Activated naive CD8-positive, alpha-beta T cell (primary cell): Measurements from ENCODE around the gene SLC26A1.

Experiments
- H3K27ac Mint-ChIP-seq: one replicate; pipeline ENCODE4 v1.8.0; 2021; ENCODE audit warnings: mixed read lengths
- H3K27me3 Mint-ChIP-seq: one replicate; pipeline ENCODE4 v1.8.0; 2021; ENCODE audit warnings: mixed read lengths
- H3K36me3 Mint-ChIP-seq: one replicate; pipeline ENCODE4 v1.8.0; 2021; ENCODE audit warnings: mixed read lengths
- H3K4me1 Mint-ChIP-seq: one replicate; pipeline ENCODE4 v1.8.0; 2021; ENCODE audit warnings: low read depth, mixed read lengths
- H3K4me3 Mint-ChIP-seq: one replicate; pipeline ENCODE4 v1.8.0; 2021; ENCODE audit warnings: mild to moderate bottlenecking, mixed read lengths
- H3K9me3 Mint-ChIP-seq: one replicate; pipeline ENCODE4 v1.8.0; 2021; ENCODE audit warnings: low read depth, mixed read lengths

SLC26A1 gene

GRCh38 chr4:1011022-1011665 lies 17.9 kb upstream of the SLC26A1 start, which contains the start of gene FGFRL1:
Gene FGFRL1 (plus strand): TSS chr4:1011626. CDS start chr4:1012486, 860 bp downstream.
- H3K27me3 Mint-ChIP-seq = peaks cover 17% of the 10 kb centered on the region
- peak within 1 kb of the TSS; percentile 70 for H3K27ac Mint-ChIP-seq
- no peaks in the 10 kb centered on the region for H3K36me3 Mint-ChIP-seq
- peak within 1 kb of the TSS; percentile 86 for H3K4me3 Mint-ChIP-seq
- no peaks in the 10 kb centered on the region for H3K9me3 Mint-ChIP-seq
- peaks cover 14% of the 10 kb centered on the region for H3K4me1 Mint-ChIP-seq

- H3K27ac Mint-ChIP-seq = peak overlapping the region; percentile 70
- H3K9me3 Mint-ChIP-seq = no peaks in the 10 kb centered on the region
- H3K4me3 Mint-ChIP-seq = peak overlapping the region; percentile 86
- no peaks in the 10 kb centered on the region for H3K36me3 Mint-ChIP-seq
- H3K4me1 Mint-ChIP-seq = peaks cover 14% of the 10 kb centered on the region
- peaks cover 17% of the 10 kb centered on the region for H3K27me3 Mint-ChIP-seq
These were observed 17.3 kb upstream of the SLC26A1 start for GRCh38 chr4:1010395-1011021.

- Mint-ChIP-seq H3K4me3 (peak overlapping the region; percentile 72), H3K27ac (no peak overlapping the region), H3K36me3 (no peaks in the 10 kb centered on the region), H3K27me3 (peaks cover 18% of the 10 kb centered on the region), H3K9me3 (no peaks in the 10 kb centered on the region), H3K4me1 (peaks cover 14% of the 10 kb centered on the region)
These were observed 16.6 kb upstream of the SLC26A1 start for GRCh38 chr4:1009542-1010394.

GRCh38 chr4:1008840-1009541 lies 15.8 kb upstream of the SLC26A1 start:
- Mint-ChIP-seq H3K27me3 (peaks cover 20% of the 10 kb centered on the region), H3K9me3 (no peaks in the 10 kb centered on the region), H3K27ac (no peak overlapping the region), H3K4me1 (peaks cover 14% of the 10 kb centered on the region), H3K4me3 (peak overlapping the region; percentile 75), H3K36me3 (no peaks in the 10 kb centered on the region)

- Mint-ChIP-seq H3K4me1 (peaks cover 11% of the 10 kb centered on the region), H3K36me3 (no peaks in the 10 kb centered on the region), H3K9me3 (no peaks in the 10 kb centered on the region), H3K4me3 (no peak overlapping the region), H3K27me3 (peaks cover 22% of the 10 kb centered on the region), H3K27ac (no peak overlapping the region)
These were observed 13.7 kb upstream of the SLC26A1 start for GRCh38 chr4:1006856-1007255.

- Mint-ChIP-seq H3K27me3 (peaks cover 22% of the 10 kb centered on the region), H3K27ac (no peak overlapping the region), H3K4me1 (peaks cover 6% of the 10 kb centered on the region)
These were observed 11.6 kb upstream of the SLC26A1 start for GRCh38 chr4:1004557-1005485.

GRCh38 chr4:1004071-1004418 lies 10.8 kb upstream of the SLC26A1 start:
- H3K4me3 Mint-ChIP-seq = no peak overlapping the region
- no peaks in the 10 kb centered on the region for H3K36me3 Mint-ChIP-seq
- peaks cover 24% of the 10 kb centered on the region for H3K27me3 Mint-ChIP-seq
- no peak overlapping the region for H3K27ac Mint-ChIP-seq
- H3K9me3 Mint-ChIP-seq = no peaks in the 10 kb centered on the region
- H3K4me1 Mint-ChIP-seq = peaks cover 8% of the 10 kb centered on the region

More at GRCh38 chr4:1004557-1005485, 11.6 kb upstream of the SLC26A1 start:
- H3K36me3 Mint-ChIP-seq = no peaks in the 10 kb centered on the region
- H3K9me3 Mint-ChIP-seq = no peaks in the 10 kb centered on the region
- no peak overlapping the region for H3K4me3 Mint-ChIP-seq

- Mint-ChIP-seq H3K36me3 (no peaks in the 10 kb centered on the region), H3K9me3 (no peaks in the 10 kb centered on the region), H3K4me1 (peaks cover 3% of the 10 kb centered on the region), H3K27ac (no peak overlapping the region), H3K4me3 (no peak overlapping the region), H3K27me3 (peaks cover 23% of the 10 kb centered on the region)
These were observed 10.3 kb upstream of the SLC26A1 start for GRCh38 chr4:1003271-1004070.

- Mint-ChIP-seq H3K9me3 (no peaks in the 10 kb centered on the region), H3K4me3 (no peak overlapping the region), H3K27me3 (peaks cover 19% of the 10 kb centered on the region), H3K36me3 (no peaks in the 10 kb centered on the region), H3K4me1 (peaks cover 11% of the 10 kb centered on the region), H3K27ac (no peak overlapping the region)
These were observed 9.5 kb upstream of the SLC26A1 start for GRCh38 chr4:1002631-1003251.

- H3K27ac Mint-ChIP-seq = no peak overlapping the region
- peaks cover 17% of the 10 kb centered on the region for H3K27me3 Mint-ChIP-seq
- H3K4me1 Mint-ChIP-seq = peaks cover 11% of the 10 kb centered on the region
- H3K4me3 Mint-ChIP-seq = no peak overlapping the region
- no peaks in the 10 kb centered on the region for H3K9me3 Mint-ChIP-seq
- H3K36me3 Mint-ChIP-seq = no peaks in the 10 kb centered on the region
These were observed 9.0 kb upstream of the SLC26A1 start for GRCh38 chr4:1002131-1002630.

GRCh38 chr4:1001561-1002130 lies 8.4 kb upstream of the SLC26A1 start:
- H3K4me3 Mint-ChIP-seq = no peak overlapping the region
- H3K4me1 Mint-ChIP-seq = peaks cover 11% of the 10 kb centered on the region
- H3K9me3 Mint-ChIP-seq = no peaks in the 10 kb centered on the region
- H3K27ac Mint-ChIP-seq = no peak overlapping the region
- peaks cover 14% of the 10 kb centered on the region for H3K27me3 Mint-ChIP-seq
- no peaks in the 10 kb centered on the region for H3K36me3 Mint-ChIP-seq

- Mint-ChIP-seq H3K9me3 (no peaks in the 10 kb centered on the region), H3K4me1 (peaks cover 11% of the 10 kb centered on the region), H3K36me3 (no peaks in the 10 kb centered on the region), H3K4me3 (no peak overlapping the region), H3K27me3 (peaks cover 11% of the 10 kb centered on the region), H3K27ac (no peak overlapping the region)
These were observed 7.6 kb upstream of the SLC26A1 start for GRCh38 chr4:1000686-1001260.
